NCI-H748 (cell line): Measurements from ENCODE around the gene FGD6.

Experiments used
- DNase-seq: peaks from one replicate; lab custom pipeline; 2025; ENCODE audit not compliant: unreplicated experiment; lab: John Stamatoyannopoulos, UW

The FGD6 gene

GRCh38 chr12:95034750-95035149 is 182.5 kb downstream of the FGD6 start:
- DNase-seq: no peak
